ENCODE measurements around the gene TP63.

The TP63 gene

DNA sequence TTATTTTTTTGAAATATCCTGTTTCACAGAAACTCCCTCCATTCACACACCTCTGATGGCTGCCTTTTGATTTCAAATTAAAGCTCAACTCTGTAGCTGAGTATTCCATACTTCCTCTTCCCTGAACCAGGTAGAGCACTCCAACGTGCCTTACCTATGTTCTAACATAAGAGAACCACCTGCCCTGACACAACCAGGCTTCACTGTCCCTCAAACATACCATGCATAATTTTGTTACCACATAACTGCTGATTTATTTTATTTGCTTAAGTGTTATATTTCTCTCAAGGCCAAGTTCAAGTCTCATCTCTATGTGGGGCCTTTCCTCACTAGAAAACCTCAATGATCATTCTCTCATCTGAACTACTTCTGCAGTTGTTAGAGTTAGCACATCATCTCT, 279.8 kb downstream of the TP63 start:
- DNase-seq (ENCODE audit: low read depth in 2 of 2) = no peak

DNA sequence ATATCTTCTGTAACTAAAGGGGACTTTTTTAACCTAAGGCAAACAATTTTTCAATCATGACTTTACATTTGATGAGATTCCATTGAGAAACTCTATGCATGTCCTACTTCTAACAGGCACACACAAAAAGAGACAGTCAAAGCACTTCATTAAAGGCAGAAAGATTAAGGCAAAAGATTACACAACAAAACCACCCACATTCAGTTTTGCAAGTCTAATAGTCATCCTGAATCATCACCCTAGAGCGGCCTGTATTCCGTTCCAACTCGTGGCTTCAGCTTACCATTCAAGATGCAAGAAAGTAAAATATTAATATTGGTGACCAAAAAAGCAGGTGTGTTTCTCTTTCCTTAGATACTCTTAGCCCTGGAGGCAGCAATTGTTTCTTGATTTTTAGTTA, 283.6 kb downstream of the TP63 start:
- peak; percentile 77 to 83 for DNase-seq (ENCODE audit: low read depth in 2 of 2)

DNA sequence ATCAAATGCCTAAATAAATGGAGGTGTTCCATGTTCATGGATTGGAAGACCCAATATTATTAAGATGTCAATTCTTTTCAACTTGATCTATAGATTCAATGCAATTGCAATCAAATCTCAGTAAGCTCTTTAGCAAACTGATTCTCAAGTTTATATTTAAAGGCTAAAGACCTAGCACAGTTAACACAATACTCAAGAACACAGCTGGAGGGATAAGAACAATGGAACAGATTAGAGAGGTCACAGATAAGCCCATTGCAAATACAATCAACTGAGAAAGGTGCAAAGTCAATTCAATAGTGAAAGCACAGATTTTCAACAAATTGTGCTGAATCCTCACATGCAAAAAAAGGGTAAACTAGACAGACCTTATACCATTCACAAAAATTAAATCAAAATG, 290.6 kb downstream of the TP63 start:
- no peak for DNase-seq (ENCODE audit: low read depth in 2 of 2)

DNA sequence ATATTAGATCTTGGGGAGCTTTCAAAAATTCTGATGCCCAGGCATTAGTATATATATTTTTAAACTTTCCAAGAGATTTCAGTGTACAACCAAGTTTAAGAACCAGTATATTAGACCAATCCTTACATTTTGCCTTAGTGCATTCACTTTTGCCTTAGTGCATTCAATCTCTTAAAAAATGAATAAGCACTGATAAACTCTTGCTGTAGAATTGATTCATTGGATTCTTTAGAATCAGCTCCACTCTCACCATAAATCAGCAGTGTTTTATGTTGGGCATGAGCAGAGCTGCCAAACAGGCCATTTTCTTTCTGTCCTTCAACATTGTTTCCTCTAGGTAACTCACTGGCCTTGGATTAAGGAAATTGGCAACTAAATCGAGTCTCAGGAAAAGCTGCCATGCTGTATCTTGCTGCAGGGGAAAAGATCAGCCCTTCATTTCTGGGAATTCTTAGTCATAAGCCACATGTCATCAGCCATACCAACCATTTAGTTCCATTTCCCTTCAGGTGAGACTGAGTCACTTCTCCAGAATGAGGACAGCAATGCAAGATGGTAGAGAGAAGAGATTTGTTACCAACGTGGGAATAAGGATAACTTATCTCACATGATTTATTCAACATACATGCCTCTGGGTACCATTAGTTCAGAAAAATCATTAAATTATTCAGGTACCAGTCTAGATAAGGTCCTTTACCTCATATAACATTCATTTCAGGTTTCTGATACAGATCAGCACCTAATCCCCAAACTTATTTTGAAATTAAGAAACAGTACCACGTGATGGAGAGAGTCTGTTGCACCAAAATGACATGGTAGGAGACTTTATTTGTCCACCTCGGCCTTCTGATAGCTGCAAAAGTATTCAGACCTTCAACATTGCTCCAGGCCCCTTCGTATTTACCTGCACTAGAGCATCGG, 297.0 kb downstream of the TP63 start:
- no peak for DNase-seq (ENCODE audit: low read depth in 2 of 2)

DNA sequence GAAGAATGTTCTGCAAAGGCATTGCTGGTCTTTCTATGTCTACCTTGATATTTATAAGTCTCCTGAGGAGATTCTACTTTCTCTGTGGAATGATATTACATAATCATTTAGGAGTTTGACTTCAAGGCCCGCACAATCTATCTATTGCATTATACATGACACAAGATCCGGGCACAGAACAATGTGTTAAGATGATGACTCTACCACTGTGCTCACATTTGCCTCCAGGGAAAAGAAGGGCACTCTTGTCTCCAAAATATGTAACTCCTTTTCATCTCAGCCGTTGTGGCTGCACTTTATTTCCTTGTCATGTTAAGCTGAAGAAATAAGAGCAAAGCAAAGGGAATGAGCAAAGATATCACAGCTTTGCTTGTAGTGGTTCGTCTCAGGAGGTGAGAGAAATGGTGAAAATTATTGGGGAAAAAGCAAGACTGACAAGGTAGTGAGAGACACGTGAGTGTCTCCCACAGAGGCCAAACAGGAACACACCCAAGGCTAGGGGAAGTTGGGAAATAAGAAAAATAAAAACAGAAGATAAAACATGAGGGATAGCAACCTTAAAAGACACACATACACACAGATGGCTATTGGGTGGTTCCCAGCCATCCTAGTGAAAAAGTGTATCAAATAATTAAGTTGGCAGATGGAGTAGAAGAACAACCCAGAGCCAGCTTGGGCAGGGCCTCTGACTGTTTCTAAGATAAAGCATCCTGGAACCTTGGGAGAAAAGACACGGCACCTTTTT, 305.2 kb downstream of the TP63 start:
- DNase-seq (ENCODE audit: low read depth in 2 of 2) = no peak

DNA sequence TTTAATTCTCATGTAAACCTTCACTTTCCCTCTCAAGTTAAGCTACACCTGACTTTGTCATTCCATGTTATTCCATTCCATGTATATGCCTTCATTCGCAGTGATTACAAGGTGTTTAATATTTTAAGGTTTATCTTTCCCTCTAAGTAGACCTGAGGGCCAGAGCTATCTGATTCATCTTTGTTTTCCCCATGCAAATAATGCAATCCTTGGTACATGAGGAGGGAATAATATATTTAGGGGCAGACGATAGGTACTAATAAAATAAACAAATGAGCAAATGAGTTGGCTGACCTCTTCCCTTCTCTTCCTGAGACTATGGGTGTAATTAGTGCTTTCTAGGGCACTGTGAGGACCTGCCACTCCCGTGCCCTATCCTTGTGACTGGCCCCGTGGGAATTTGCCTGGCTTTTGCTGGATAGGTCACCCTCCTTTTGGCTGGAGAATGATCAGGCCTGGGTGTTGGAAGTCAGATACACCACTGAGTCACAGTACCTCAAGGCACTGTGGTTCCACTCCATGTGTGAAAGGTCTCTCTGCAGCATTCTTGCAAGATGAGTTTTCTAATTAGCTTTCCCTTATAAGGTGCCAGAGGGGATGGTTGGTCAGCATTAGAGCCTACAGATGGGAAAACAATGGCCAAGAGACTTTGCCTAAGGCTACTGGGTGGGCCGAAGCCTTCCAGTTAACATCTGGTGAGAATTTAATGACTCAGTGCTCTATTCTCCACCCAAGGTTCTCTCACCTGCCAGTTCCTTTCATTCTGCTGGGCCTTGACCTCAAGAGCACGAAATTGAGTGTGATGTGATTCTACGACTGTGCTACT, 306.3 kb downstream of the TP63 start:
- DNase-seq (ENCODE audit: low read depth in 2 of 2) = peak; percentile 84 to 85

DNA sequence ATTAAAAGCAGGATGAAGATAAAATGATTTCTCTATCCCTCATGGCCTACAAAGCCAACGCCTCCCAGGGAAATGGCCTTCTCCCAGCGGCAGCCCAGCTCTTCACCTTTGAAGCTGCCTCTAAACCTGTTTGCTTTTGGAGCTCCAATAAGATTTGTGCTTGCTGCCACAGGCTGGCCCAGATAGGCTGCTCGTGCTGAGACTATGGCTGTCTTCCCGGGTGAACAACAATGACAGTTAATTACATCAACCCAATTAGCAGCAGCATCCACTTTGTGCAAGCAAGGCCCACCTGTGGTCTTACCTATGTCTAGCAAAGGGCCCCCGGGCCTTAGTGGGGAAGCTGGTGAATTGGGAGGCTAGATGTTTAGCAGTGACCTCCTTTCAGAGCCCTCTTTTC, 309.9 kb downstream of the TP63 start:
- no peak for DNase-seq (ENCODE audit: low read depth in 2 of 2)

DNA sequence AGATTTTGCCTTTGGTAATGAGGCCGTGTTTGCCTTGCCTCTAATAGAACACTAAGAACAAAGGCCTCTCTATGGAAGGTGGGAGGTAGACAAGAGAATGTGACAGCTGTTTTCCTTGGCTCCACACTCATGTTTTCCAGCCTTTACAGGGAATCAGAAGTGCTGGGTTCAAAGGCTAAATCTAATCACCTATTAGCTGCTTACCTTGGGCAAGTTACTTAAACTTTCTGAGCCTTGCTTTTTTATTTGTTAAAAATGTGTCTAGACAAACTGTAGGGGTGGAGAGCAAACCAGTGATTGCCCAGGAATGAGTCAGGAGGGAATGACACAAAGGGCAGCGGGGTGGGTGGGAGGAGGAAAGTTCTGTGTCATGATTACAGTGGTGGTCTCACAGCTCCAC, 310.5 kb downstream of the TP63 start:
- no peak for DNase-seq (ENCODE audit: low read depth in 2 of 2)

DNA sequence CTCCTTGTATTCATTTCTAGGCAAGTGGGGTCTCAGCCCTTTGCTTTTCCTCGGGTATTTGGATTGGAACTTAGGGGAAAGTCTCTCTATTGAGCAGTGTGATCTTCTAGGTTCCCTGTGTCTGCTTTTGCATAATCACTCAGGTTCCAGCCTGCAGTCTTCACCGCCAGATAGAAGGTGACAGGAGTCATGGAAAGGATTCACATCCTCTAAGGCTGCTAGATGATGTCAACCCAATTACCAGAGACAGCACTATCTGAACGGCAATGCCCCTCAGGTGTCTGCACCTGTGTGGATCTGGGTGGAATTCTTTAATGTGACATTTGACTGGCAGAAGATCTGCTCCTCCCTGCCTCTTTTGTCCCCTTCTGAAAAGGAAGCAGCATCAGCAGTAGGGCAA, 311.8 kb downstream of the TP63 start:
- no peak for DNase-seq (ENCODE audit: low read depth in 2 of 2)

DNA sequence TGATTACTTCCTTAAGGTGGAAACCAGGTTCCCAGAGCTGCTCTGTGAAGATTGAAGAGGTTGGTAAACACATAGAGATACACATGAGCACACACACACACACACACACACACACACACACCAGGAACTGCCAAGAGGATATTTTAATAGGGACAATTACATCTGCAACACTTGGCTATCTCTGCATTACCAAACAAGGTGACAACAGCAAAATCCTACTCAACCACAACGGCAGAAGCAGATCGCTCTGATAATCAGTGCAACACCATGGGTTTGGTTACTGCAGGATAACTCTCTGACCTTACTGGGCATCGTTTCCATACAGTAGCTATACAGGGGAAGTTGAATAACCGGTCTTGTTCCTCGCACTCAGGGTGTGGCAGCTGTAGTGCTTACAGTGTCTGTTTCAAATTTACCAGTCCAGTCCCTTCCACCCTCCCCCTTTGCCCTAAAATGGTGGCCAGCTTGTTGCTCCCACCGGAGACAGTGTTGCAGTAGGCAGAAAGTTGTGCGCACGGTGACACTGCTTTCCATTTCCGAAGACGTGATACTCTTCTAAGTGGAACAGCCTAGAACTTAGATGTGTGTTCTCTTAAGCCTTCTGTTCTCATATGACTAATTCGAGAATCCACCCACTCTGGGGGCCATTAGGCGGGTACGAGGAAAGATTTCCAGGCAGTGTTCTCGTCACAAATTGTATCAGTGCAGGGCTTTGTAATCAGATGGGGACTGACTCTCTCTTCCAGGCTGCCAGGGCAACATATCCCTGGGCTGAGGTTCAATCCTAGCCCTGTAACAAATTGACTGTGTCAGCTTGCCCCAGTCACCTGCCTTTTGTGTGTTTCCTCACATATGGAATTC, 313.3 kb downstream of the TP63 start:
- DNase-seq (ENCODE audit: low read depth in 2 of 2) = no peak

DNA sequence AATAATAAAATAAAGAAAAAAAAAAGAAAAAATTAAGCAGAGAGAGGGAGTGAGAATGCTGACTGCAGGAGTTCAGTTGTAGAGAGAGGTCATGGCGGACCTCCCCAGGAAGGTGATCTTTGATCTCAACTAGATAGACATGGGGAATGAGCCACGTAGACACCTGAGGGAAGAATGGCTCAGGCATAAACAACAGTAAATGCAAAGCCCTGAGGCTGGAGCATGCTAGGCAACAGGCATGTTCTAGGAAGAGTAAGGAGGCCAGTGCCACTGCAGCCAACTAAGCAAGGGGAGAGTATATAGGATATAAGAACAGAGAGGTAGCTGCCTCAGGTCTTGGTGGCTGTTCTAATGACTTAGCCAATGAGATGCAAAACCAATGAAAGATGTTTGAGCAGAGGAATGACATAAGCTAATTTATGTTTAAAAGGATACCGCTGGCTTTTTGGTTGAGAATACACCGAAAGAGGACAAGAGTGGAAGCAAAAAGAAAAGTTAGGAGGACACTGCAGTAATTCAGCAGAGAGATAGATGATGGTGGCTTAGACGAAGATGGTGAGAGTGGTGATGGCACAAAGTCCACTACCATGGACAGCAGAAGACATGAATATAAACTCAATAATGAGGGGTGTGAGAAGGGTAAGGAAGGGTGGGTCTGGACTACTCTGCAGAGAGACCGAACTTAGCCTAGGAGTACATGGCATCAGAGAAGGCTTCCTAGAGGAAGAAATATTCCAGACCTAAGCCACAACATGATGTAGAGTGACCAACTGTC, 314.9 kb downstream of the TP63 start:
- DNase-seq (ENCODE audit: low read depth in 2 of 2) = no peak

All from fibroblast of skin of left quadriceps (primary cell).